ENCODE data around the gene VEZT. TPM values are rescaled to one million over a fixed set of nuclear protein-coding genes. Genes with fewer than 3 reads are reported as not detected.
"Not testable (repeated sequence)": the region's sequence is repeated elsewhere in the genome, so short reads cannot be mapped to it uniquely, and the experiment has no call there.

Gene VEZT
- total RNA-seq, 1 experiment from 2014 or later = 46.4 TPM

GRCh38 chr12:95195122-95195521, 22.5 kb upstream of the VEZT start:
- RAD21 ChIA-PET (ENCODE audit: low non-redundant PET in 1 of 2, low total read pairs in 2 of 2, uncharacterized antibody in 2 of 2, unreplicated experiment in 2 of 2) = no interaction called here
- Histone ChIP-seq H3K9me2 (ENCODE audit: insufficient read depth) (no peaks in the 10 kb centered on the region), H3K79me2 (ENCODE audit: insufficient read depth, low read length) (peaks cover 30% of the 10 kb centered on the region), H2AFZ (ENCODE audit: low read depth, low read length, poor library complexity, severe bottlenecking) (no peak overlapping the region), H3K9ac (ENCODE audit: low read length) (no peak overlapping the region), H3K4me2 (ENCODE audit: low read length) (no peak overlapping the region), H3K4me3 (replicated peaks in 1 of 2; ENCODE audit: low read depth in 1 of 2, low read length in 2 of 2) (no peak overlapping the region), H3K27ac (ENCODE audit: low read depth, low read length) (no peak overlapping the region), H3K27me3 (ENCODE audit: insufficient read depth, low read length) (no peaks in the 10 kb centered on the region), H3K4me1 (ENCODE audit: control insufficient read depth in 1 of 2, insufficient read depth in 2 of 2, low read length in 2 of 2) (peaks cover 3 to 9% of the 10 kb centered on the region in 2 experiments; a peak in 3 of 4 replicates), H3K9me3 (ENCODE audit: control insufficient read depth in 1 of 2, insufficient read depth in 1 of 2, low read depth in 1 of 2, low read length in 2 of 2) (no peaks in the 10 kb centered on the region), H3K36me3 (ENCODE audit: control insufficient read depth in 1 of 2, insufficient read depth in 2 of 2, low read length in 2 of 2) (no peaks in the 10 kb centered on the region; a peak in 1 of 4 replicates), H4K20me1 (ENCODE audit: insufficient read depth) (no peaks in the 10 kb centered on the region)
- ATAC-seq = no peak
- BruUV-seq (replicated peaks) = no TSS peak
- no peak for DNase-seq (ENCODE audit: low read depth, low spot score)
- TF ChIP-seq CEBPB (IDR thresholded peaks at IDR 0.05; ENCODE audit: low read depth) (no peak), FOSL1 (IDR thresholded peaks at IDR 0.05; ENCODE audit: low read depth) (no peak), SP1 (IDR thresholded peaks at IDR 0.05; ENCODE audit: low read depth) (no peak), REST (IDR thresholded peaks at IDR 0.05; ENCODE audit: low read depth) (no peak), SIN3A (IDR thresholded peaks at IDR 0.05; ENCODE audit: low read depth) (no peak), ZNF274 (IDR thresholded peaks at IDR 0.05; ENCODE audit: low read depth, low read length) (no peak), ELF1 (IDR thresholded peaks at IDR 0.05; ENCODE audit: borderline replicate concordance, low read depth) (no peak), CBX3 (IDR thresholded peaks at IDR 0.05; ENCODE audit: low read depth) (no peak), POLR2AphosphoS5 (IDR thresholded peaks at IDR 0.05; ENCODE audit: low read depth, low read length) (no peak)
- intact Hi-C loops (cut with micrococcal nuclease) = no loop called here
- POLR2A ChIA-PET = no interaction called here
- CTCF ChIA-PET = no interaction called here

GRCh38 chr12:95196875-95197569, 20.6 kb upstream of the VEZT start:
- RAD21 ChIA-PET (ENCODE audit: low non-redundant PET in 1 of 2, low total read pairs in 2 of 2, uncharacterized antibody in 2 of 2, unreplicated experiment in 2 of 2) = not testable (repeated sequence)

More at GRCh38 chr12:95196875-95197569, 20.6 kb upstream of the VEZT start:
- ATAC-seq; H3K27ac ChIP-seq (ENCODE audit: low read depth, low read length); H4K20me1 ChIP-seq (ENCODE audit: insufficient read depth); BruUV-seq (replicated peaks); H2AFZ ChIP-seq (ENCODE audit: low read depth, low read length, poor library complexity, severe bottlenecking); DNase-seq (ENCODE audit: low read depth, low spot score); H3K27me3 ChIP-seq (ENCODE audit: insufficient read depth, low read length); H3K9ac ChIP-seq (ENCODE audit: low read length); H3K36me3 ChIP-seq (ENCODE audit: control insufficient read depth in 1 of 2, insufficient read depth in 2 of 2, low read length in 2 of 2); H3K9me3 ChIP-seq (ENCODE audit: control insufficient read depth in 1 of 2, insufficient read depth in 1 of 2, low read depth in 1 of 2, low read length in 2 of 2); H3K4me3 ChIP-seq (replicated peaks in 1 of 2; ENCODE audit: low read depth in 1 of 2, low read length in 2 of 2); intact Hi-C loops (cut with micrococcal nuclease); POLR2A ChIA-PET; H3K4me2 ChIP-seq (ENCODE audit: low read length); H3K9me2 ChIP-seq (ENCODE audit: insufficient read depth); CTCF ChIA-PET: not testable (repeated sequence)
- peaks cover 48% of the 10 kb centered on the region for H3K79me2 ChIP-seq (ENCODE audit: insufficient read depth, low read length)
- peaks cover 21 to 28% of the 10 kb centered on the region in 2 experiments for H3K4me1 ChIP-seq (ENCODE audit: control insufficient read depth in 1 of 2, insufficient read depth in 2 of 2, low read length in 2 of 2)

Data from HCT116 (cell line).